Activated CD8-positive, alpha-beta memory T cell treated with anti-CD3 and anti-CD28 coated beads, Interleukin-2, amount 50 U/mL, for 48 hours (primary cell): ENCODE measurements around the gene HDAC10.

Experiments used
- DNase-seq: peaks from one replicate; pipeline ENCODE4 v3.0.0-alpha.2; 2020

The HDAC10 gene

GRCh38 chr22:50255099-50255498 is 4.0 kb upstream of the HDAC10 start:
- DNase-seq, result no peak

GRCh38 chr22:50253941-50254340 is 2.9 kb upstream of the HDAC10 start:
- DNase-seq, result no peak

GRCh38 chr22:50253046-50253915 is 2.2 kb upstream of the HDAC10 start:
- DNase-seq, result no peak

- peak; percentile 81 for DNase-seq
Measured at GRCh38 chr22:50252082-50253045, 1.3 kb upstream of the HDAC10 start.

DNA sequence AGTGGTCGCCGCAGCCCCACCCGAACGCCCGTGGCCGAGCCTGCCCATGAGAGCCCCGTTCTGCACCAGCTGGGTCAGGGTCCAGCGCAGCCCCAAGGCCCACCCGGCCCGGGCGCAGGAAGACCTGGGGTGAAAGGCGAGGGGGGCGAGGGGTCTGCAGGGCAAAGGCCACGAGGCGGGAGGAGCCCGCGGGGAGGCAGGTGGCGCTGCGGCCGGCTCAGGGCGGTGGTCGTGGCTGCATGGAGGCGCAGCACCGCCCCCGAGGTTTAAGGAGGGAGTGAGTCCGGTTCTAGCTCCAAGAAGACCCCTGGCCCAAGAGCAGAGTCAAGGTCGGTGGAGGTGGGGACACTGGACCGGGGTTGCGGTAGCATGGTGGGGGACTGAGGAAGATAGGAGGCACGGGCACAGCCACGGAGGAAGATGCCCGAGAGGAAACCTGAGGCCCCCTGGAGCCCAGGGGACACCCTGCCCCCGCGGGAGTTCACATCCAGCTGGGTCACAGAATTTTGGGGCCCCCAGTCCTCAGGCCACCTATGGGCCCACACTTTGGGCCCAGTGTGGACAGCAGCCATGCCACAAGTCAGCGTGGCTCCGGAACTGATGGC is 514 bp upstream of the HDAC10 start:
- no peak for DNase-seq

- DNase-seq, result no peak
Measured at GRCh38 chr22:50250249-50250554, 863 bp downstream of the HDAC10 start.

GRCh38 chr22:50249341-50250248 is 1.5 kb downstream of the HDAC10 start:
- no peak for DNase-seq

DNA sequence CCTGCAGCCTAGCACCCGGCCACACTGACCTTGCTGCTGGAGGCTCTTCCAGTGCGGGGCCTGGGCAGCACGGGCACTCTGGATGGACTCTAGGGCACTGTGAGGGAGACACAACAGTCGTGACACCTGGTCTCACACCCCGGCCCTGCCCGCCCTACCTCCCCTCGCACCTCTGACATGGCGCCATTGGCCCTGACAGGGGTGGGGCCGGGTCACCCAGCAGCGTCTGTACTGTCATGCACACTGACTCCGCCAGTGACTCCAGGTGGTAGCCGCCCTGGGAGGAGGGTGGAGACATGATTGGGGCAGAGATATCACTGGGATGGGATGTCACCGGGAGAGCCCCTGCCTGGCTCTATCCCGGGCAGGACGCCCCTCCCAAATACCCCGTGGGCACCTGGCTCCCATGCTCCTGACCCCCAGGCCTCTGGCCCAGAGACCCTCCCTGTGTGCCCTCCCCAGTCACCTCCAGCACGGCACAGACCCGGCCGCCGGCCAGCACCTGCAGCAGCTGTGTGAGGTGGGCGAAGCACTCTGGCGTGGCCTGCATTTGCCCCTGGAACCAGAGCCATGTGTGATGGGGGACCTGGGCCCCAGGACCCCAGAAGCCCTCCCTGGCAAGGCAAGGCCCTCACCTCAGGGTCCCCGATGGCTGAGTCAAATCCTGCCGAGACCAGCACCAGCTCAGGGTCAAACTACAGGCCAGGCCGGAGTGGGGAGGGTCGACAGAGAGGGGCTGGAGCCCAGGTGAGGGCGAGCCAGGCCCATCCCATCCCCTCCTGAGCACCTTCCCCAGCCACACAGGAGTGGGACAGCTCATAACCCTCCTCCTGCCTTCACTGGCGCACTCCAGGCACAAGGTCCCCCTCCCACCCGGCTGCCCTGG is 2.6 kb downstream of the HDAC10 start:
- DNase-seq, result no peak

DNA sequence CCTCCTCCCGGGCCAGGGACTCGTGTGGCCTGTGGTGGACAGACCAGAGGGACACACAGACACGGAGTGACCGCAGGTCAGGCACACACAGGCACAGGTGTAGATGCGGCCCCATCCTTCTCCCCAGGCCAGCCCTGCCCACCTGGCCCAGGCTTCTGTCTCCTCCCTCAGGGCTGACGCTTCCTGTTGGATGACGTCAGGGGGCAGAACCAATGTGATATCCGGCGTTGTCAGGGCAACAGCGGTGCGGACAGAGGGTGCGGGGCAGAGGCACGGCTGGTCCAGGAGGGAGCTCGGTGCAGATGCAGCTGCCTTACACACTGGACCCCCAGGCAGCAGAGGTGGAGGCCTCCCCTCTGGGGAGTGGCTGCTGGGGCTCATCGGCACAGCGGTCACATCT is 3.3 kb downstream of the HDAC10 start:
- DNase-seq, result no peak

GRCh38 chr22:50246242-50247175 is 4.6 kb downstream of the HDAC10 start:
- DNase-seq, result no peak

- no peak for DNase-seq
Measured at GRCh38 chr22:50245214-50246072, 5.6 kb downstream of the HDAC10 start.

DNA sequence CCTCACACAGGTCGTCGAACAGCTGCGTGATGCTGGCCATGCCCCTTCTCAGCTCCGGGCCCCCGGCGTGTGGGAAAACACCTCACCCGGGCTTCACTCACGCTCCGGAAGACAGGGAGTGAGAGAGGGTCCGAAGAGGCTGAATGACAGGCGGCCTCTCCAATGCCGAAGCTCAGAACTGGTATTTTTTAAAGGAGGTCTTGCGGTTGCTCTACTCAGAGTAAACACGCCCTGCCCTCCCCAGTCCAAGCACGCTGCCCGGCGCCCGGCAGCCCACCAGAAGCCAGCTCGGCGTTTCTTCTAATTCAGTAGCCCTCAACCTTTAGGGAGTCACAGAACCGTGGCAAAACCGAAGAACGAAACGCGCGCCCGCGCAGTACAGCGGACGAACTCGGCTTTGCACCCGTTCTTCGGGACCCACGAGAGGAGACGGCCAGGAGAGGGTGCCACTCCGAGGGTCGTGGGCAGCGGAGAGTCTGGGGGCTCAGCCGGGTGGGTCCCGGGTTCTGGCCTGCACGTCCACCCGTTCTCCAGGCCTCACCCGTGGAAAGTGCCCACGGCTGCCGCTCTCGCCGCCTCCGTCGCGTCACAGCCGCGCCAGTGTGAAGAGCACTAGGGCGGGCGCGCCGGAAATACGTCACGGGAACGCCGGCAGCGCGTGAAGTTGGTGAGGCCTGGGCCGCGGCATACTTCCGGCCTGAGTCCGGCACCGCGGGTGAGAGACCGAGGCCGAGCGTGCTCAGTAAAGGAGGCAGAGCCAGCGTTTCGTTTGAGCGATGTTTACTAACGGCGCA is 6.4 kb downstream of the HDAC10 start, which contains the start of gene TUBGCP6:
TUBGCP6 (minus strand) TSS at position 604 of the 794 bp plus-strand sequence; CDS start at position 40, 564 bp downstream.
- peak; percentile 97 for DNase-seq

GRCh38 chr22:50243685-50244419 is 7.2 kb downstream of the HDAC10 start:
- DNase-seq, result no peak

DNA sequence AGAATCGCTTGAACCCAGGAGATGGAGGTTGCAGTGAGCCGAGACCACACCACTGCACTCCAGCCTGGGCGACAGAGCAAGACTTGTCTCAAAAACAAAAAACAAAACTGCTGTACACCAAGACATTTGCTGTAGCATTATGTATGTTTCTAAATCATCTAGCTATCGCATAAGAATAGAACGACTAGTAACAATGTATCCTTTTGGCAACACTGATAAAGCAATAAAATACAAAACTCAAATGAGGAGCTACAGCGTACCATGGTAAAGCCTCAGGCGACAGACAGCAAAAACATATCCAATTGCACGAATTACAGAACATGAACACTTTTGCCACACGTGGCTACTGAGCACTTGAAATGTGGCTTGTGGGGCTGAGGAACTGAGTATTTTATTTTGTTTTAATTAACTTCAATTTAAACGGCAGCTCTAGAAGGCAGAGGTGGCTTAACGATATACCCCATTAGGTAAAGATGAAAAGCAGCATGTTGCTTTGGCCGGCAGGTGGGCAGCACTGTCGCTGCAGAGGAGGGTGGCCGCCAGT is 8.6 kb downstream of the HDAC10 start:
- no peak for DNase-seq

GRCh38 chr22:50238755-50239154 is 12.3 kb downstream of the HDAC10 start:
- DNase-seq, result no peak

GRCh38 chr22:50236731-50237409 is 14.2 kb downstream of the HDAC10 start:
- DNase-seq, result no peak
